HG03342 (cell line): ENCODE data around the gene CHST9.
"Not testable (repeated sequence)": the region's sequence is repeated elsewhere in the genome, so short reads cannot be mapped to it uniquely, and the experiment has no call there.

ENCODE experiments used
- ATAC-seq: cut with Tn5 transposase; IDR thresholded peaks from one replicate; pipeline ENCODE4 v1.9.1; 2021; ENCODE audit warnings: mild to moderate bottlenecking, moderate library complexity; ENCODE audit not compliant: unreplicated experiment

Gene CHST9

DNA sequence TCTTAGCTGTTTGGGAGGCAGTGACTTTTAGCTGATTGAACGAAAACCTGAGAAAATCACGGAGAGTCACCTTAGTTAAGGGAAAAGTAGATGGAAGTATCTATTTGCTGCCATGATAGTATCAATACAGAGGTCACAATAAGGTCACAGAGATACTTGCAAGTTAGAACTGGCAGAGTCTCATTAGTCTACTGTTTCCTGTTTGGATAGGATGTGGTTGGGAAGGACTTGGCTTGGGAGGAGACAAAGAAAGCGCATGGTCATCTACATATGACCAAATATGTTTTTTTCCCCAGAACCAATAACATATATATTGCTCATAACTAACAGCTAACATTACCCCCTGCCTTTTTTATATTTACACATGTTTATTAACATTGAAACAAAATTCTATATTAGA lies 241.2 kb downstream of the CHST9 start:
- ATAC-seq: no peak

DNA sequence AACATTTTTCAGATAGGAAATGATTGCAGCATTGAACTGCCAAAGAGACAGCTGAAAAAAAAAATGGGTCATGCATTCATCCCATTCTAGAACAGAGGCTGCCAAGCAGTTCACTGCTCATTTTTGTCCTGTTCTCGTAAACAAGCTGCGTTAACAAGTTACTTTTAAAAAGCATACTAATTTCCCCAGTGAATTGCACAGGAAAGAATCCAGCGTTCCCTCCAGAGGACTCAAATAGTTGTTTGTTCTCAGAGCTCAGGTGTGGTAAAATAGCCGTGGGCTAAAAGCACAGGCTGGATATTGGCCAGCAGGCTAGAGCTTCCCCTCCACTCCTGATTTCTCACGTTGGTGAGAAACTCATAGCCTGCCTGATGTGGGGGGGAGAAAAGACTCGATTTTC lies 243.5 kb downstream of the CHST9 start:
- no peak for ATAC-seq

DNA sequence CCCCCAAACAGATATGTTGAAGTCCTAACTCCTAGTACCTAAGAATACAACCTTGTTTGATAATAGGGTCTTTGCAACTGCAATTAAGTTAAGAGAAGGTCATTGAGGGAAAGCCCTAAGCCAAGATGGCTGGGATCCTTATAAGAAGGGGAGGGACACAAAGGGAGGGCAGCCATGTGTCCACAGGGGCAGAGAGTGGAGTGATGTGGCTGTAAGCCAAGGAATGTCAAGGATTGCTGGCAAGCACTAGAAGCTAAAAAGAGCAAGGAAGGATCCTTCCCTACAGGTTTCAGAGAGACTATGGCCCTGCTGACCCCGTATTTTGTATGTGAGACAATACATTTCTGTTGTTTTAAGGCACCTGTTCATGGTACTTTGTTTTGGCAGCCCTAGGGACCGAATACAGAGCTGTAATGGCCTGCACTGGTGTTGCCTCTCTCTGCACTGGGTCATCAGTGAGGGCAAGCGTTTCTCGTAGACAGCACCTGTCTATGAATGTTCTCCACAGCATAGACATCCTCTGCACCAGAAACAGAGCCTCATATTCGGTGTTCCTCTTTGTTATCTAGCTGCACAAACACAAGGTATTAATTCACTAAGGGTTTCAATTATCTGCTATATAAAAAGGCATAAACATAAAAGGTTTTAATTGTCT lies 244.2 kb downstream of the CHST9 start:
- ATAC-seq: no peak

DNA sequence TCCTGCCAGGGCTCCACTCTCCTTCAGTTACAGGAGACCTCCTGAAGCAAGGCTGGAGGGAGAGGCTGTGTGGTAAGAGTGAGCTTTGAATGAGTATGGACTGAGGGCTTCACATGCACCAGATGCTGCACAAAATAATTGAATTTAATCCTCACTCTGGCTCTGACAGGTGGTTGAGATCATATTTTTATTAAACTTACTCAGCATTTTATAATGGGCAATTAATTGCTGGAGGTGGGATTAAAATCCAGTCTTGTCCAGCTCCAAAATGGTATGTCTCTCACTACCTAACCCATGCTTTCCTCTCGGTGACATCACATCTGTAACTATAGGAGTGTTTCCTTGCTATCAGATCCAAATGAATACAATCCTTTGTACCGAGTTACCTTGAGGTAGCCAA lies 253.4 kb downstream of the CHST9 start:
- no peak for ATAC-seq

DNA sequence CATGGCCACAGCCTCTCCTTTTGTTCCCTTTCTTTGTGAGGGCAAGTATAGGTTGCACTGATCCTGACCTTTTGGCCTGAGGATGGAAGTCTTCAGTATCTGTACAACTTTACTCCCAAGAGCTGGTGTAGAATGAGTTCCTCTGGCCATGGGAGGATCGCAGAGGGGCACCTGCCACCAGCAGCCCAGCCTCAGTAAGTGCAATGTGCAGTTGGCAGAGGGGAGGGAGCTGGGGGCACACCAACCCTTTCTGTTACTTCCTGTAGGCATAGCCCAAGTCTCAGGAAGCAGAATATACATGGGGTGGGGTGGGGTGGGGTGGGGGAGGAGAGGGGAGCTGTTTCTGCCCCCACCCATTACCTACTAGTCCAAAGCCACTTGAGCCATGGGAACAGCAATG lies 254.5 kb downstream of the CHST9 start:
- no peak for ATAC-seq

DNA sequence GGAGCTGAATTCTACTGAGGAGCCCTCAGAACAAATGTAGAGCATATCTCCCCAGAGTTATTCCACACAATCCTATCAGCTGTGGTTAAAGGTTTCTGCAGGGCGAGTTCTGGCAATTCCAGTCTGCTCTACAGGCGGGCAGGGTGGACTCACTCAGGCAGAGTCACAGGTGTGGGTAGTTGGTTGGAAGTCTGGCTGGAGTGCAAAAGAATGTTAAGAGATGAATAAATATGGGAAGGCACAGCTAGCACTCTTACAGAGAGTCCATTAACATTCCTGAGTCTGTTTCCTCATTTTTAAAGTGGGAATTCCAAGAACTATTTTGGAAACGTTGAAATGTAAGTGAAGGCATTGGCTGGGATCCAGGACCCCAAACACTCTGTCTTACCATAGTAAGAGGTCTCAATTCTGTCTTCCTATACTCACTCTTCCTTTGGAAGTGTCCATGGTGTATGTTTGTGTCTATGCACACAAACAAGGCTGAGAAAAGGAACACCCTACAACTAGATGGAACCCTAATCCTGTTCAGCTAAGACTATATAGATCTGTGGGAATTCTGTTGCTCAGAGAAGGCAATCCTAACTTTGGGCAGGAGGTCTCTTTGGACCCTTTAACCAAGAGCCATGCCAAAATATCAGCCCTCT lies 256.3 kb downstream of the CHST9 start:
- no peak for ATAC-seq

DNA sequence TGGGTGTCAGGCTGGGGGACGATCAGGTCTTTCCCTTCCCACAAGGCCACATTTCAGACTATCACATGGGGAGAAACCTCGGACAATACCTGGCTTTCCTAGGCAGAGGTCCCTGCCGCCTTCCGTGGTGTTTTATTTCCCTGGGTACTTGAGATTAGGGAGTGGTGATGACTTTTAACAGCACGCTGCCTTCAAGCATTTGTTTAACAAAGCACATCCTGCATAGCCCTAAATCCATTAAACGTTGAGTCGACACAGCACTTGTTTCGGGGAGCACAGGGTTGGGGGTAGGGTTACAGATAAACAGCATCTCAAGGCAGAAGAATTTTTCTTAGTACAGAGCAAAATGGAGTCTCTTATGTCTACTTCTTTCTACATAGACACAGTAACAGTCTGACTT lies 257.3 kb downstream of the CHST9 start:
- ATAC-seq: not testable (repeated sequence)

DNA sequence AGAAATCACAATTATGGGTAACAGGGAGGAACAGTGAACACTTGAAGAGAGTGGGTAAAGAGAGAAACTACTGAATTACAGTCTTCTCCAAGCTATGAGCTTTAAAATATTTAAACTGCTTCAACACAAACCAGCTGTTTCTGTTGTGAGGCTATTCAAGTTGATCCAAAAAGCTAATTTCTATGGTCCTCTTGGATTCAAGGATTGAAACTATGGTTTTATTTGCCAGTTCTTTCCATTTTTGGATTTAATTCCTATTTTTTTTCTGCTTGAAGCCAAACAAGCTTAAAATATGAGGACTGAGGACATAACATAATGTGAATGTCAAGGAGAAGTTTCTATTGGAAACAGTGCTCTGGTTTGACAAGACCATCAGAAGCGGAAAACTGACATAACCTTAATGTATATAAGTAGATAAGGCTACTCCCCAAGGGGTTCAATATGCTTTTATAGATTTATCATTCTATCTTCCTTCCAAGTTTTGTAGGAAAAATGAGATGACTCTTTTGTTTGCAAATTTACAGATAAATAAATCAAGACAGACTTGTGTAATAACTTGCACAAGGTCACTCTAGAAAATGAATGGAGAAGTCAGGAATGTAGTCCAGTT lies 258.9 kb downstream of the CHST9 start:
- ATAC-seq: no peak

DNA sequence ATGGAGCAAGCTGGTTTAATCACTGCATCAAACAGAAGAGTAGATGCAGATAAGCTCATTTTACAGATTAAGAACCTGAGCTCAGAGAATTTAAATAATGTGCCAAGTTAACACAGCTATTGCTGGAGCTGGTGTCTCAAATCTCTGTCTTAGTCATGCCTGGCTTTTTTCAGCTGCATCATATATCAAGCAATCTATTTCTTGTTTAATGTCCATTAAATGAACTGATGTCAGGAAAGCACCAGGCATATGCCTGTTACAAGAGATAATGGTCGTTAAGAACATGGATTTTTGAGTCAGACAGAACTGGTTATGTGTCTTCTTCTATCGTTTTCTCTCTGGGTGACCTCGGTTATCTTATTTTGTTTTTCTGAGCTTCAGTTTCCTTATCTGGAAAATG lies 259.8 kb downstream of the CHST9 start:
- ATAC-seq: no peak

DNA sequence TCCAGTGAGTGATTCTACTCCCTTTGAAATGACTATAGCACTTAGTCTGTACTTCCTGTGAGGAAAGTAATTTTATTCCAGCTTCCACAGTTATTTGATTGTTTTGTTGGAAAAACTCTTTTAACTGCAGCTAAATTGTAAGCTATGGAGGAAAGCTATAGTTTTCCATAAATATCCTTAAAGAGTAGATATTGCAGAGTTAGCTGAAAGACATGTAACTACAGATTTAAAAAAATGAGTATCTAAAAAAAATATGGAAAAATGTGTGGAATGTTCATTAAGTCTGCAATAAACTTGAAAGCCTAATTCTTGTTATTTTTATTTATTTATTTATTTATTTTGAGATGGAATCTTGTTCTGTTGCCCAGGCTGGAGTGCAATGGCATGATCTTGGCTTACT lies 262.8 kb downstream of the CHST9 start:
- no peak for ATAC-seq

DNA sequence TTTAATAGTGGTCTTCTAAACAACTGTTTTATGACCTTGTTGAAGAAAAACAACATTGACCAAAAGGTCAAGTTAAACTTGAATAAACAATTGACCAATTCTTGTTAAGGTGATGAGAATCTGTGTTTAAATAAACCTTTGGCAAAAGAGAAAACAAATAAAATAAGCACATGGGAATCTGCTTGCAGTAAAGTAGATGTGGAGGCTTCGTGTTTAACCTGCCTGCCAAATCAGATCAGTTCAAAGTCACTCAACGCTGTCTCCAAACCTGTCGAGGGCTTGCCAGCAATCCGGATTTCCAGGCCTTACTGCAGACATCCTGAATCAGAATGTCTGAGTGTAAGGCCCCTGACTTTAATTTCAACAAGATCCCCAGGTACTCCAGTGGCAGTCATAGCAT lies 264.5 kb downstream of the CHST9 start:
- no peak for ATAC-seq

DNA sequence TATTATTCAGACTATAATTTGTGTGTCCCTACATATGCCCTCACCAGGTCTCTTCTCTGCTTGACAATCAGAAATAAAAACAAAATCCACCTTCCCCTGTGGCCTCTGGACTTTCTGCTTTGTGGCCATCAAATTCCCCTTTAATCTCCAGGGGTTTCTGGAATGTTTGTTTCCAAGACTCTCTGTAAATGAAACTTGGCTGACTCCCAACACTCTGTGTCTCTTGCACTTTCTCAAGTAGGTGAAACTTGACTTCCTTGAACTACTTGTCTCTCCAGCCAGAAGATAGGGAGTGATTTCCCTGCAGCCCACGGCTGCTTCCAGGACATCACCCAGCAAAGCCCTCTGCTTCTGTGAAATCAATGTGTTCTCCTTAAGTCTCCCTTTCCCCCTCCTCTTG lies 265.5 kb downstream of the CHST9 start:
- no peak for ATAC-seq

DNA sequence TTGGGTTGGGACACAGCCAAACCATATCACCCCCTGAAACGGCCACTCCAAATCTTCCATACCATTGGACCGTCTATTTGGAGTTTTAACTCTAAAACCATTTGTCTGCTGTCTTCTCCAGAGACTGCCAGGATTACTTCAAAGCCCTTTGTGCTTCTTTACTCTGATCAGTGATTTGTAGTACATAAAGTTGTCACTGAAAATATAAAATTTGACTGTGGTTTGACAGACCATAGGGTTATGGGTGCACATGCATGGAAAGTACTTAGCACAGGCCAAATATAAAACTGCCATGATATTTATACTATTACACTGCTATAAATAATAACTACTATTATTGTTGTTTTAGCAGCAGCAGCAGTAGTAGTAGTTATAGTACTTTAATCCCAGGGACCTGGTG lies 265.9 kb downstream of the CHST9 start:
- no peak for ATAC-seq

DNA sequence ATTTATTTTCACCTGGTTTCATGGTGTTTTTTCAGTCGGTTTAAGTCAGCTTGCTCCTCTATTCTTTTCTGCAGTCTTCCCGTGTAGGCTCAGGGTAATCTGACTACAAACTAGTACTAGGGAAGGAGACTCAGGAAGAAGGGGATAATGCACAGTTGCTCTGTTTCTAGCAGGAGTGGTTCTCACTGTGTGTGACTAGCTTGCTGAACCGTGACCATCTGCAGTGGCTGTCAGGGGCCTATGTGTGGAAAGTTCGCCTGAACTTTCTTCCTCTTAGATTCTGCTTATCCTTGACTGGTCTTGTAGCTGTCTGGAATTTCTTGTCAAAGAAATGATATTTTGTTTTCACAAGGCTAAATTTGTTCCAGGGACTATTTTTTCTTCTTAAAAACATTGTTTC lies 273.3 kb downstream of the CHST9 start:
- no peak for ATAC-seq

DNA sequence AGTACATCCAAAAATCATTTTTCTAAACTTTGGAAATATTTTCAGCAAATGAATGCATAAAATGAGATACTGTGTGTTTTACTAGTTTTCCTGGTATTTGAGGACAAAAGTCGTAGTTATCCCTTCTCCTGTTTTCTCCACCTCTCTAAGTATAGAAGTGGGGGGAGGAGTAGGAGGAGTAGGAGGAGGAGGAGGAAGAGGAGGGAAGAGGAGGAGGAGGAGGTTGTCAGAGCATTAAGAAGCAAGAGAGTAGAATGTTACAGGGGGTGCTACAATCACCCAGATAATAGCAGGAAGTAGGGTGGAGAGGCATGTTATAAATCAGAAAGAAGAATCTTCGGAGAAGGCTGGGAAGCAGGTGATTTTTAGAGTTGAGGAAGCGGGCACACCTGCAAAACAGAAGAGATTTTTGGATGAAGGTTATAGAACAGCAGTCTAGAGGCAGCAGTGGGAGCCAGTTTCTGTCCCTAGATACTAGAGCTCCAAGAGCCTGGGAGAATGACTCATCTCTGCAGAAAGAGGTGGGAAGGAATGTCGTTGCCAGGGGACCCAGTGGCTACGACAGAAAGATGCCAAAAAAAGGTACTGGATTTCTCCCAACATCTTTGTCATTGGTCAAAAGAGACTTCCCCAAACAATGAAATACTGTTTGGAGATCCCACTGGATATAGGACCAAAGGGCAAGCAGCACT lies 275.4 kb downstream of the CHST9 start:
- ATAC-seq: no peak

DNA sequence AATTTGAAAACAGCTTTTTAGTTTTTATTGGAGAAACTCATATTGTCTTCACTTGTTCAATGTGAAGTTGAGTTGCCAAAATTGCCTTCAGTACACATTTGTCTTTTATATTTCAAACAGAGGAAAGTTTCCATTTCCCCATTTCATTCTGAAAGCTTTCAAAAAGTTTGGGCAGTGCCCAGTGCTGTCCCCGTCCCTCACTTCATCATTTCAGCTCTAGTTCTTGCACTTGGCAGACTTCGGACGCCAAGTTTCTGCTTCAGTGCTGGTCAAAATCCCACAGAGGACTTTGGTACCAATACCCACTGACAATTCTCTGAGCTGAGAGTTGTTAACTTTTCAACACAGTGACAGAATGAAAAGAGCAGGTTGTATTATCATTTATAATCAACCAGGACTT lies 276.2 kb downstream of the CHST9 start:
- no peak for ATAC-seq

DNA sequence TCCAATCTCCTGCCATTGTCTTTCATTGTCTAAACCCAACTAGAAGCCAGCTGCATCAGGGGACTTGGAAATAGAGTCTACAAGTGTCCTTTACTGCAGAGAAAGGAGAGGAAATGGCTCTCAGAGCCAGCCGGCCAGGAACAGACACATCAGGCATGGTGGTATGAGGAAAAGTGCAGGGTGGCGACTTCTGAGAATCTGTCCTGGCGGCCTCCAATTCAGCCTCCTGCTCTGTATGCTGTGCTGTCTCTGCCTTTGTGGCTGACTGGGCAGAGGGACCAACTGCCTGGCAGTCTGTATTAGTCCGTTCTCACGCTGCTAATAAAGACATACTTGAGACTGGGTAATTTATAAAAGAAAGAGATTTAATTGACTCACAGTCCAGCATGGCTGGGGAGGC lies 282.8 kb downstream of the CHST9 start:
- no peak for ATAC-seq

DNA sequence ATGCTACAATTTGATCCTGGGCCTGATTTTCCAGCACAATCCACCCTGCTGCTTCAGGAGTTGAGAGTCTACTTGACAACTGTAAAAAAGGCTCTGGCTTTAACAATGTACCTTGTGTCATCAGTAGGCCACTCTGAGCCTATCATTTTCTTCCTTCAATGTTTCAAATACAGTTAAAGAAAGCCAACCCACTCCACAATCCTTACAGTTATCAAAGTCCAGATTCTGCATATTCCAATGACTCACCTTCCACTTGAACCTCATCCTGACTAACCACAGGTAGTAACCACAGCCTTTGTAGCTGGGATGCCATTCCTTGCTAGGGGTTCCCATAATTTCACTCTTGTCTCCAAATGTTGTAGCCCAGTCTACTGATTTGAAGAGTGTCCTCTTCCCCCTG lies 284.1 kb downstream of the CHST9 start:
- ATAC-seq: no peak

DNA sequence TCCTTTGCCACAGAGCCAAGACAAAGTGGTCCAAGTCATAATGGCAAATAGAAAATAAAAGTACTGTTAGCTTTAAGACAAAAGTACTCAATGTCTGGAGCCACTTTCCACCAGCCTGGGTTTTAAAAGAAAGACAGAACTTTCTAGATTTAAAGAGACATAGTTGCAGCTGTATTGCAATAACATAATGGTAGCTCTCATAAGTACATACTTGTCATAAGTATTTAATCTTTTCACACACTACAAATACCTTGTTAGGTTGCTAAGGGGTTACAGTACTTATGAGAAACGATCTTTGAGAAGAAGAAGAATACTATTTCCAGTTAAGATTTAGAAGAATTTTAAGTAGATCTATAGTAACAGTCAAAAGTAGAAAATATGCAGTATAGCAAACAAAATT lies 290.7 kb downstream of the CHST9 start:
- no peak for ATAC-seq

DNA sequence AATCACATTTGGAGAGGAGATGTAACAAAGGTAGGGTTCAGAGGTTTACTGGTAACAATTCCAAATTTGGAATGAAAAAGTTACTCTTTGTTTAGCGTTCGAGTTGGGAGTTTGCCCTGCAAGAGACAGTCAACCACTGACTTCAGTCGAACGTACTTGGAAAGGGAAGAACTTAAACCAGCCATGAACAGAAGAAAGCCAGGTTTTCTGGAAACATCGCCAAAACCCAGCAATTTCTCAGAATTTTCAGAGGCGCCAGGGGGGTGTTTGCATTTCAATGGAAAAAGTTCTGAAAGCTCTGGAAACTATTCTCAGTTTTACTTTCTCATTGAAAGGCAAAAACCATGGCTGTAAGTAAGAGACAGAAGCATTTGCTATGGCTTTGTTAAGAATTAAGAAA lies 291.1 kb downstream of the CHST9 start:
- no peak for ATAC-seq

DNA sequence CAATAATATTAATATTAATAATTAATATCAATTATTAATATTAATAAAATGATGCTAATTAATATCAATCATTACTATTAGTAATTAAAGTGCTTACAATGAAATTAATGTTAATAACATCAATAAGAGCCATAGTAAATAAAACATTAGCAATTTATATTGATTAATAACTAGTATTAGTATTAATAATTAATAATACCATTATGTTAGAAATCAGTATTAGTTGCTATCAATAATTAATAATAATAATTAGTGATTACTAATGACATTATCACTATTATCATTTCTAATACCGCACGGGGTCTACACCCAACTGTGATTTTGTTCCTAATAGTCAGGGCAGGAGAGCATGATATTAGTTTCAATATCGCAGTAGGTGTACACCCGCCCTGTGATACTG lies 296.8 kb downstream of the CHST9 start:
- no peak for ATAC-seq

DNA sequence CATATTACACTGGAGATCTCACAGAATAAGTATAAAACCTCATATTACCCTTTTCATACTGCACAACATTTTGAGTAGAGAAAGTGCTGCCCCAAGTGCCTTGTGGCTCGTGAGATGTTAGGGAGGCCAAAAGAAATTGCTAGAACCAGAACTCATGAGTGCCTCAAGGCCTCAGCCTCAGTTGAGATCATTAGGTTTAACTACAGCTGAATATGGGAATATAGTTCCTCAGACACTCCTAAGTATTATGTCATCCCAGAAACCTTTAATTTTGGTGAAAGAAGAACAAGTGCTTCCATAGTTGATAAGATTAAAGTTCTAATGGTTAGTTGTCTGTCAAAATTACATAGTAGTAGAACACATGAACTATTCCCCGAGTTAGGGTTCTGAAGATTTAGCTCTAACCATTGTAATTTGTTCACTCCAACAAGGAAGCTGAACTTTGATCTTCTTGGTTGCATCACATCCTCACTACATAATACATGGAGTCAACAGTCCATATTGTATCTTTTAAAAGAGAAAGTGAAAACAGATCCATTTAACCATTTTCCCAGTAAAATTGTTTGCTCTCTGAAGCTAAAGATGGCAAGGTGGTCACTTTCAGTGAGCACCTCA lies 310.0 kb downstream of the CHST9 start:
- no peak for ATAC-seq
